Globus pallidus (tissue), 1 donor: ENCODE data around the gene TMX4.
"Not testable (repeated sequence)": the region's sequence is repeated elsewhere in the genome, so short reads cannot be mapped to it uniquely, and the experiment has no call there.

Source experiments
- DNase-seq: peaks from one replicate; pipeline ENCODE4 v3.0.0-alpha.2; 2015; ENCODE audit warnings: low spot score

TMX4 gene

DNA sequence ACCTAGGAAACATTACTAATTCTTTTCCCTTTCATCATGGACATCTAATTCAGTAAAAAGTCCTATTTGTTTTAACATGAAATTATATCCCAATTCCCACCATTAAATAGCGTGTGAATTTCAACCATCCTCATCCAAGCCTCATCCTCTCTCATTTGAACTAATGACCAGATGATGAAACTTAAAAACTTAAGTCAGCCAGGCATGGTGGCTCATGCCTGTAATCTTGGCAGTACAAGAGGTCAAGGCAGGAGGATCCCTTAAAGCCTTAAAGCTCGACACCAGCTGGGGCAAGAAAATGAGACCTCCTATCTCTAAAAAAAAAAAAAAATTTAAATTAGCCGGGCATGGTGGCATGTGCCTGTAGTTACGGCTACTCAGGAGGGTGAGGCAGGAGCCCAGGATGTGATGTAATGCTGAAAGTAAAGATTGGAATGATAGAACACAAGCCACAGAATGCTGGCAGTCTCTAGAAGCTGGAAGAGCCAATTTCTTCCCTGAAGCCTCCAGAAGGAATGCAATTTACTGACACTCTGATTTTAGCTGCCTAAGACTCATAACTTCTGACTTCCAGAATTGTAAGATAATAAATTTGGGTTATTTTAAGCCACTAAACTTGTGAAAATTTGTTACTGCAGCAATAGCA is 52.2 kb downstream of the TMX4 start:
- DNase-seq: no peak

DNA sequence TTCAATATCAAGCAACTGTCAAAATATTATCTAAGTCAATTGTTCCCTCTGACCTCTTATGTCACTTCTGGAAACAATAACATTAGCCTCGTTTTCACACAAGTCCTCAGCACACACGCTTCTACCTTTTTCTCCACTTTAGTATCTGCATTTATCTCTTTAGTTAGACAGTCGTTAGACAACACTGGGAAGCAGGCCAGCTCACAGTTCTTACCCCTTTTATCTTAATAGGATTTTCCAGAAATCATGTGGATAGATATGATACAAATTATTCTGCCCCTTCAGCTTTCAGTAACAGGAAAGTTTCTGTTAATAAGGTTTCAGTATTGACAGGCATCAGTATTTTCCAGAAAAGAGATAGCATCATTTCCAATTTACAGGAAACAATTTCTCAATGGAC is 53.4 kb downstream of the TMX4 start:
- DNase-seq: no peak

DNA sequence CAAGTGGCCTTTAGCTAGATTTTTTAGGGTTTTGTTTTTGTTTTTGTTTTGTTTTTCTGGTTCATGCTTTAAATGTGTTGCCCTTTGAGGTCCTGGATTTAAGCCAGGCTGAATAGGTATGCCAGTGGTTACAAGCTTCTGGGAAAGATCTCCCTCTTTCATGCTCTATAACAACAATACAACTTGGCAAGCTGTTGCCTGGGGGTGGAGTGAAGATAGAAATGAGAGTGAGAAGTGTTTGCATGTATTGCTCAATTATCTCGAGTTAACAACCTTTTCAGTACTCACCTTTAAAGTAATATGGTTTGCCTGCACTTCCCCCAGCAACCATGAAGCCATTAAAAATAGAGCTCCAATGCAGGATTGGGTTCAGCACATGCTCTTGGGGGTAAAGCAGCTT is 60.1 kb downstream of the TMX4 start:
- no peak for DNase-seq

DNA sequence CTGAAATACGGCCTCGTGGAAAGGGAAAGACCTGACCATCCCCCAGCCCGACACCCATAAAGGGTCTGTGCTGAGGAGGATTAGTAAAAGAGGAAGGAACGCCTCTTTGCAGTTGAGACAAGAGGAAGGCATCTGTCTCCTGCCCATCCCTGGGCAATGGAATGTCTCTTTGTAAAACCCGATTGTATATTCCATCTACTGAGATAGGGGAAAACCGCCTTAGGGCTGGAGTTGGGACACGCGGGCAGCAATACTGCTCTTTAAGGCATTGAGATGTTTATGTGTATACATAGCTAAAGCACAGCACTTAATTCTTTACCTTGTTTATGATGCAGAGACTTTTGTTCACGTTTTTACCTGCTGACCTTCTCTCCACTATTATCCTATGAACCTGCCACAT is 63.0 kb downstream of the TMX4 start:
- not testable (repeated sequence) for DNase-seq

DNA sequence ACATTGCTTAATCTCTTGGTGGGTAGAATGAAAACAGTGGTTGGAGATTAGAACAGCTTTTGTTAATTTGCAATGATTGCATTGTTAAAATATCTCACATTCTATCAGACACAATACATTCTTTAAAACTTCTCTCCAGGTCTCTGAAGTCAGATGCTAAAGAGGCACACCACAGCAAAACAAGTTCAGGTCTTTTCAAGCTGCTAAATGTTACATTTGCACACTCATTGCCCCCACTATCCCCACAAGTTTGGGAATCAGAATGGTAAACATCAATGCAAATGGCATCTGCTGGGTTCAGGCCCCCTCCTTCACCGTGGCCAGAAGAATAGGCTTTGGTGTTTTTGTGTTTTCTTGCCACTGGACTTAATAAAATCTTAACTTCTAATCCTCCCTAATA is 69.2 kb downstream of the TMX4 start:
- no peak for DNase-seq

DNA sequence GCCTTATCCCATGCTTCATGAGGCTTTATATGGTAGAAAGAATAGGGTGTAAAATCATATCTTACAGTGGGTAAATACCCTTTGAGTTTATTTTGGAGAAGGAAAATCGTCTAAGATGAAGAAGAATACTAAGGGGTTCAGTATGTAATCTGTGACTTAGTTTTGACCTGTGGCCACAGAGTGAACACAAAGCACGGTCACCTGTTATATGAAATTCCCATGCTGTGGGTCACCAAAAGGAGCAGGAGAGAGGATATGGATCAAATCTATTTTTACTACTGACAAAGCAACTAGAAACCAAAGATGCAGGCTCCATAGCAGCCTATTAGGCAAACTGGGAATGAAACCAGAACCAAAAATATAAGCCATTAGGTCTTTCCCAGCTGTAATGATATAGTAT is 75.7 kb downstream of the TMX4 start:
- no peak for DNase-seq

DNA sequence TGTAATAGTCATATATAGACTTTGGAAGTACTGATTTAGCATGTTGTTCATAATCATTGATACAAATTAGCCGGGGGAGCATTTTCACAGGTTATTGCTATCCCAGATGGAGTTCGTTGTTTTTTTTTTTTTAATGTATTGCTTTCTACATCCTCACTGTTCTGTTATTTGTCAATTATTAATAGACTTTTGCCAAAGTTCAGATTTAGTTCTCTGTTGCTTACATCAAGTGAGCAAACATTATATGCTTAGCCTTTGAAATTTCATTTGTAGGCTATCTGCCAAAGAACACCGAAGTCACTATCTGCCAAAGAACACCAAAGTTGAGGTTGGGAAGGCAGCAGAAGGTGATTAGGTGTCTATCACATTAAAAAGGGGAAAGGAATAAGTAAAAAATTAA is 79.2 kb downstream of the TMX4 start, which contains the start of gene HAO1:
TSS of gene HAO1 (minus strand) at position 118 of the 400 bp plus-strand sequence. CDS start at position 82, 36 bp downstream.
- no peak for DNase-seq

DNA sequence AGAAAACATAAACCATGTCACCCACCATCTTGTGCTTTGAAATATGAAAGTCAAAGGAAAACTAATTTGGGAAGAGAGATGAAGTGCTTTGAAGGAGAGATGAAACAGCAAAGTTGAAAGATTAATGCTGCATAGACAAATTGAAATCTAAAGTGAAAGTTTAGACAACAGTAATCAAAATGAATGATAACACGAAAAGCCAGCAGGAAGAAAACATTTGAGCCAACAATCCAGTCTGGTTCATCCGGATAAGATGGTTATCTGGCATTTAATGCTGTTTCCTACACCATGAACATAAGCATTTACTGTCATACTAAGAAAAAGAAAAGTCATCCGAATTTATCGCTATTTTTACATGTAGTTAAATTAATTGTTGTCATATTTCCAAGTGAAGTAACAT is 79.9 kb downstream of the TMX4 start:
- DNase-seq: no peak

DNA sequence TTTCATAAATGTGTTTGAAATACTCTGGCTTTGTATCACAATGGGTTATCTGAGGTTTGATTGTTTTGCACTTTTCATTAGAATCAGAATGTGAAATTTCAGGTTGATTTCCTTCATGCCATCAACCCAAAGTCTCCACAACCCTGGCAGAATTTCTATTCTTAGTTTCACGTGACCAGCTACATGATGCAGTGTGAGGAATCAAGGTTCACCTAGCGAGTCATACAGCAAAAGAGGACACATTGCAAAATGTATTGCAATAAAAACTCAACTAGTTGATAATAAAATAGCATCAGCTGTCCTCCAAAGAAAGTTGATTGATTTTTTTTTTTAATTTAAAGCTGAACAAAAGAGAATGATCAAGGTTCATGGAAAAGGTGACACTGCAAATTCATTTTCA is 81.5 kb downstream of the TMX4 start:
- no peak for DNase-seq

DNA sequence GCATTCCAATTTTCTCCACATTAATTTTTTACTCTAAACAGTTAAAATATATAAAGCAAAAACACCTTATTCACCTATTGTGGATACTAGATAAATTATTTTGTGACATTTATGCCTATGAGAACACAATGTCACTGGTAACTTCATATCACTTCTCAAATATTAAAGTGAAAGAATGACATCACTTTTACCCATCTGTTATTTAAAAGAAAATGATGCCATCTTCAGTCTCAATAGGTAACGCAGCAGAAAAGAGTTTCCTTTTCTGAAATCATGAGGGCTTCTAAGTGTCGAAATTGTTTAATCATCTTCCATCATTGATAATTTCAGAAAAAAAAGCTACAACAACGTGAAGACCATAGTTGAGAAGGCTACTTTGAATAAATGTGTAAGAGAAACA is 82.2 kb downstream of the TMX4 start:
- DNase-seq: no peak

DNA sequence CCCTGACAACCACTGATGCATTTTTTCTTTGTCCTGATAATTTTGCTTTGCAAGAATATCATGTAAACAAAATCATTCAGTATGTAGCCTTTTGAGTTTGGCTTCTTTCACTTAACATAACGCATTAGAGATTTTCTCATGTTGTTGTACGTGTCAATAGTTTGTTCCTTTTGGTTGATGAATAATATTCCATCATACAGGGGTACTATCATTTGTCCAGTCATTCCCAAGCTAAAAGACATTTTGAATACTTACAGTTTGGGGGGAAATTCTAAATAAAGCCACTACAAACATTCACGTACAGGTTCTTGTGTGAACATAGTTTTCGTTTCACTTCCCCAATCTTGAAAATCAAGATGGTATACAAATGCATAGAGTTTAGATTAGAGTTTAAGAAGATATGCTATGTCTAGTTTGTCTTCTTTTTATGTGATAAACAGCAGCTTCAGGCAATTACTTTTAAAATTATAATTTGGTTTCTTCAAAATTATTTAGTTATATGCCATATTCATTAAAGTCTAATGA is 84.5 kb downstream of the TMX4 start:
- DNase-seq: no peak

DNA sequence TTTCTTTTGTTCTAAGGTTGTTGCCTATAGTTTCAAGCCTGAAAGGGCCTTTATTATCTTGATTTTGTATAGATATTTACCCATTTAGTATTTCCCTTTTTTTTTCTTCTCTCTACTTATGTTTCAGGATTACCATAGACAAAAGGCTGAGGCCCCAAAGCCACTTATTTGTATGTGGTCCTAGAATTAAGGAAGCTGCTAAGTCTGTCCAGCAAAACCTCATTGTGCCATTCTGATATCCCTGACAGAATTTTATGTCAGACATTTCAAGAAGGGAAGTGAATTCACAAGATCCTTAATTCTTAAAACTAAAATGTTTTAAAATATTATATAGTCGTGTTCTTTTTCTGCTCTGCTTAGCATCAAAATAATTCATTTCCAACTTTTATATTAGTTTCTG is 86.2 kb downstream of the TMX4 start:
- no peak for DNase-seq

DNA sequence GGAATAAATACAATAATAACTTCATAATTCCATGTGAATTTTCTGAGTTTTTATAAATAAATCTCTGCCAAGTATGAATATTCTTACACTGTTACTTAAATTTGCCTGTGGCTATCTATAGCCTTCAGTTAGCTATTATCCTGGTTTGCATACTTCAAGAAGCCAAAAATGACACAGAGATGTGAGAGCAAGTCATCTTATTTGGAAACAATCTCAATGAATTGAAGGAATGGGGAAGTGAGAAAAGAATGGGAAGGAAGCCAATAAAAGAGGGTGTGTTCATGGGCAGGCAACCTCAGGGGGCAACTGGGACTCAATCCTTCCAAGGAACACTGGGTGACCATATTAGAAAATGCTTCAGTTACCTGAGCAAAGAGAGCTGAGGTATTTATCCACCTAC is 89.2 kb downstream of the TMX4 start:
- no peak for DNase-seq
